K562 (cell line): ENCODE results near the gene GSS. TPM values are rescaled to one million over a fixed set of nuclear protein-coding genes. Genes with fewer than 3 reads are reported as not detected.

Source experiments
- ATAC-seq: fragments of 200-7000 bp; cut with Tn5 transposase; 3 replicates; pipeline ENCODE4 v1.9.1; 2020; ENCODE audit warnings: moderate library complexity
- BruUV-seq: library from RNA; stranded (reverse); fragments of 400-500 nt; replicated peaks from 2 replicates; lab custom pipeline; 2021; lab: Mats Ljungman, UMichigan
- CTCF ChIA-PET: fragments of 300-600 bp; formaldehyde crosslinking; extraction: SDS; loops from one replicate; lab custom pipeline; 2021; ENCODE audit warnings: low intra/inter-chr PET ratio; lab: Yijun Ruan, JAX
- POLR2A ChIA-PET: fragments of 300-600, 350-650 bp; sonication (Branson Sonifier 250); formaldehyde crosslinking; extraction: SDS; loops from one replicate; lab custom pipeline; 2021; ENCODE audit warnings: antibody characterized with exemption, inconsistent platforms; lab: Yijun Ruan, JAX
- DNase-seq, 4 experiments: peaks; one replicate each; pipeline versions ENCODE4 v3.0.0 to v3.0.0-alpha.2; 2011 to 2018; ENCODE audit warnings: low spot score in 3 of 4, mixed read lengths in 3 of 4; ENCODE audit errors: extremely low read depth in 1 of 4
- FAIRE-seq: peaks from 2 replicates; lab custom pipeline; 2011; peaks lifted over from hg19 to GRCh38; lab: Jason Lieb, UNC
- H2AFZ ChIP-seq: 2 replicates; pipeline ENCODE4 v1.6.0; 2011; ENCODE audit warnings: low read depth, low read length, control low read depth, inconsistent platforms
- H3K27ac ChIP-seq: fragments of 200-600 bp; 3 replicates; pipeline ENCODE4 v1.8.0; 2011; ENCODE audit warnings: low read depth, mild to moderate bottlenecking, control low read depth, inconsistent platforms, low read length, moderate library complexity, mixed read lengths; ENCODE audit errors: extremely low read depth
- H3K27me3 ChIP-seq, 2 experiments: fragments of 300-600 bp in 1 of 2; 2 replicates in 1 of 2; 3 replicates in 1 of 2; pipeline versions ENCODE4 v1.6.0 to v1.8.0; 2011; ENCODE audit warnings: inconsistent platforms in 2 of 2, low read length in 2 of 2, mild to moderate bottlenecking in 1 of 2, mixed read lengths in 1 of 2, moderate library complexity in 1 of 2; ENCODE audit not compliant: control insufficient read depth in 2 of 2, insufficient read depth in 2 of 2
- H3K36me3 ChIP-seq: fragments of 300-600 bp; 3 replicates; pipeline ENCODE4 v1.8.0; 2011; ENCODE audit warnings: mild to moderate bottlenecking, low read length, inconsistent platforms; ENCODE audit not compliant: control insufficient read depth, insufficient read depth
- H3K4me1 ChIP-seq, 2 experiments: fragments of 200-600 bp in 1 of 2; replicated peaks in 1 of 2; 2 replicates in 1 of 2; 3 replicates in 1 of 2; pipeline versions ENCODE4 v1.5.1 to v1.8.0; 2011; ENCODE audit warnings: inconsistent platforms in 2 of 2, low read length in 2 of 2, mild to moderate bottlenecking in 1 of 2, mixed read lengths in 1 of 2, moderate library complexity in 1 of 2; ENCODE audit not compliant: control insufficient read depth in 2 of 2, insufficient read depth in 2 of 2
- H3K4me2 ChIP-seq: 2 replicates; pipeline ENCODE4 v1.6.1; 2011; ENCODE audit warnings: low read length, control low read depth, inconsistent platforms, mixed read lengths; ENCODE audit not compliant: insufficient read depth
- H3K4me3 ChIP-seq: fragments of 200-600 bp; sonication (generic), shearing (Covaris generic); 2 replicates; pipeline ENCODE4 v1.5.1; 2016; ENCODE audit warnings: control low read depth, inconsistent platforms
- H3K79me2 ChIP-seq: fragments of 200-600 bp; 3 replicates; pipeline ENCODE4 v1.8.0; 2011; ENCODE audit warnings: low read length, inconsistent platforms; ENCODE audit not compliant: control insufficient read depth, insufficient read depth
- H3K9ac ChIP-seq, 2 experiments: 2 replicates each; pipeline versions ENCODE4 v1.6.0 to v1.6.1; 2011; ENCODE audit warnings: low read depth in 2 of 2, low read length in 2 of 2, control low read depth in 1 of 2, inconsistent platforms in 1 of 2, mild to moderate bottlenecking in 1 of 2, mixed read lengths in 1 of 2; ENCODE audit not compliant: insufficient read depth in 1 of 2
- H3K9me1 ChIP-seq: one replicate; pipeline ENCODE4 v1.6.0; 2011; ENCODE audit warnings: inconsistent platforms, mild to moderate bottlenecking, low read length, moderate library complexity; ENCODE audit not compliant: control insufficient read depth, insufficient read depth
- H3K9me3 ChIP-seq: replicated peaks from 2 replicates; pipeline ENCODE4 v1.5.1; 2011; ENCODE audit warnings: low read depth, low read length, inconsistent platforms; ENCODE audit not compliant: control insufficient read depth, insufficient read depth
- H4K20me1 ChIP-seq: replicated peaks from 2 replicates; pipeline ENCODE4 v1.6.1; 2011; ENCODE audit warnings: low read length, inconsistent platforms, mixed read lengths; ENCODE audit not compliant: control insufficient read depth, insufficient read depth
- ASH1L ChIP-seq: fragments of 450-650 bp; IDR thresholded peaks from 2 replicates; pipeline ENCODE4 v1.6.1; 2018; ENCODE audit warnings: borderline replicate concordance, mild to moderate bottlenecking, low read depth; ENCODE audit not compliant: partially characterized antibody
- RBM34 ChIP-seq: fragments of 200-400 bp; formaldehyde crosslinking; IDR thresholded peaks from 2 replicates; pipeline ENCODE4 v1.6.1; 2018; ENCODE audit warnings: low read length, borderline replicate concordance; ENCODE audit not compliant: insufficient read depth
- STAT5A ChIP-seq: IDR thresholded peaks from 2 replicates; pipeline ENCODE4 v1.6.1; 2012; ENCODE audit warnings: low read length, inconsistent platforms, borderline replicate concordance
- ZNF347 ChIP-seq: fragments of 450-650 bp; formaldehyde crosslinking; IDR thresholded peaks from 2 replicates; pipeline ENCODE4 v1.4.0; 2020; ENCODE audit warnings: low read depth, mild to moderate bottlenecking, moderate library complexity
- WGBS: fragments of 100-300 bp; shearing (Covaris generic); methylation state at CpG from one replicate; pipeline ENCODE4 v1.1.6; 2016; ENCODE audit warnings: low coverage, mixed read lengths; ENCODE audit not compliant: insufficient coverage; ENCODE audit errors: missing lambda C conversion rate; 5-methylcytosine and 5-hydroxymethylcytosine counted together
- in situ Hi-C: fragments of 300-500 bp; cut with MboI; formaldehyde crosslinking; loops from 4 replicates; pipeline ENCODE4 v1.15.0; 2018; ENCODE audit warnings: inconsistent platforms, mixed read lengths
- intact Hi-C: fragments of 100-400 bp; cut with micrococcal nuclease; formaldehyde crosslinking; loops from 2 replicates; pipeline ENCODE4 v1.14.2; 2022
- polyA plus RNA-seq, 8 experiments: library from polyadenylated mRNA; depleted of rRNA in 4 of 8; stranded (reverse) in 5 of 8; unstranded in 3 of 8; fragments of >200 nt; fragmentation: Nextera tagmentation in 2 of 8; fragmentation: Illumina TruSeq in 1 of 8; extraction: Ambion mirVana in 2 of 8; extraction: Trizol in 1 of 8; gene quantifications; 2 replicates each; pipeline versions ENCODE4 v1.2.1 to v1.2.3, GENCODE V29; 2011 to 2014; ENCODE audit warnings: inconsistent platforms in 1 of 8, missing spikeins in 1 of 8
- total RNA-seq, 7 experiments: library from RNA; depleted of rRNA in 6 of 7; stranded (reverse); fragments of >200 nt in 6 of 7; fragmentation: Illumina TruSeq in 2 of 7; extraction: Trizol in 2 of 7; gene quantifications; 2 replicates each; pipeline versions ENCODE4 v1.2.1 to v1.2.3, GENCODE V29; 2011 to 2021; ENCODE audit warnings: low replicate concordance in 1 of 7
- TF ChIP-seq, protein P1 (sequence below): fragments of 450-650 bp; formaldehyde crosslinking; IDR thresholded peaks from 2 replicates; pipeline ENCODE4 v1.4.0; 2020; ENCODE audit warnings: mild to moderate bottlenecking, moderate library complexity
- TF ChIP-seq, protein P2 (sequence below): sonication (generic); IDR thresholded peaks from 2 replicates; pipeline ENCODE4 v1.6.1; 2016

Gene GSS
- total and polyA plus RNA-seq, 9 of the 15 experiments (the other 6 are each of a cell fraction or from before 2014, with no cell fraction given), result 18.4 to 165 (median 89.4) TPM

- no peaks in the 10 kb centered on the region for H3K79me2 ChIP-seq
- CTCF ChIA-PET, result no interaction called here
- POLR2A ChIA-PET, result interaction anchor here (0.6 kb wide), 2 partner anchors 17 to 136 kb away, joined by 3 read pairs; no protein-coding TSS in a partner anchor
- ATAC-seq, result no peak
- H3K27me3 ChIP-seq, result no peaks in the 10 kb centered on the region
- H3K9ac ChIP-seq, result peak overlapping the region in 1 of 2 experiments; percentile 17; a peak in 1 of 4 replicates
- H2AFZ ChIP-seq, result no peak overlapping the region
- no peak for TF ChIP-seq ASH1L
- TF ChIP-seq ZNF347 (CRISPR knock-in tag), result no peak
- TF ChIP-seq, protein P1, sequence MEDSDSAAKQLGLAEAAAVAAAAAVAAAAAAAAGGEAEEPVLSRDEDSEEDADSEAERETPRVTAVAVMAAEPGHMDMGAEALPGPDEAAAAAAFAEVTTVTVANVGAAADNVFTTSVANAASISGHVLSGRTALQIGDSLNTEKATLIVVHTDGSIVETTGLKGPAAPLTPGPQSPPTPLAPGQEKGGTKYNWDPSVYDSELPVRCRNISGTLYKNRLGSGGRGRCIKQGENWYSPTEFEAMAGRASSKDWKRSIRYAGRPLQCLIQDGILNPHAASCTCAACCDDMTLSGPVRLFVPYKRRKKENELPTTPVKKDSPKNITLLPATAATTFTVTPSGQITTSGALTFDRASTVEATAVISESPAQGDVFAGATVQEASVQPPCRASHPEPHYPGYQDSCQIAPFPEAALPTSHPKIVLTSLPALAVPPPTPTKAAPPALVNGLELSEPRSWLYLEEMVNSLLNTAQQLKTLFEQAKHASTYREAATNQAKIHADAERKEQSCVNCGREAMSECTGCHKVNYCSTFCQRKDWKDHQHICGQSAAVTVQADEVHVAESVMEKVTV, result no peak
- TF ChIP-seq, protein P2, sequence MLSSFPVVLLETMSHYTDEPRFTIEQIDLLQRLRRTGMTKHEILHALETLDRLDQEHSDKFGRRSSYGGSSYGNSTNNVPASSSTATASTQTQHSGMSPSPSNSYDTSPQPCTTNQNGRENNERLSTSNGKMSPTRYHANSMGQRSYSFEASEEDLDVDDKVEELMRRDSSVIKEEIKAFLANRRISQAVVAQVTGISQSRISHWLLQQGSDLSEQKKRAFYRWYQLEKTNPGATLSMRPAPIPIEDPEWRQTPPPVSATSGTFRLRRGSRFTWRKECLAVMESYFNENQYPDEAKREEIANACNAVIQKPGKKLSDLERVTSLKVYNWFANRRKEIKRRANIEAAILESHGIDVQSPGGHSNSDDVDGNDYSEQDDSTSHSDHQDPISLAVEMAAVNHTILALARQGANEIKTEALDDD, result no peak
- no peak for TF ChIP-seq RBM34
- TF ChIP-seq STAT5A, result no peak
- 97% methylated on average over 19 of the region's 20 CpGs for WGBS
- in situ Hi-C loops, result no loop called here
- no TSS peak for BruUV-seq
- peaks cover 100% of the 10 kb centered on the region; the same call in 2 of the 3 replicates for H3K36me3 ChIP-seq
- no peaks in the 10 kb centered on the region for H4K20me1 ChIP-seq
- no peaks in the 10 kb centered on the region for H3K9me1 ChIP-seq
- H3K9me3 ChIP-seq, result no peaks in the 10 kb centered on the region
- DNase-seq, result no peak
- H3K4me2 ChIP-seq, result no peak overlapping the region
- H3K27ac ChIP-seq, result no peak overlapping the region
- peaks cover 0 to 15% of the 10 kb centered on the region in 2 experiments; a peak in 2 of 5 replicates for H3K4me1 ChIP-seq
- H3K4me3 ChIP-seq, result no peak overlapping the region
- FAIRE-seq, result no peak
- intact Hi-C loops, result no loop called here
Measured at GRCh38 chr20:35004749-35005462, 49.3 kb upstream of the GSS start.
